GM19035 (cell line): ENCODE data around the gene KCTD11.

Experiments used
- ATAC-seq: cut with Tn5 transposase; IDR thresholded peaks from one replicate; pipeline ENCODE4 v1.9.1; 2021; ENCODE audit not compliant: unreplicated experiment

Gene KCTD11

GRCh38 chr17:7403043-7403726 is 51.2 kb downstream of the KCTD11 start:
- ATAC-seq: no peak

DNA sequence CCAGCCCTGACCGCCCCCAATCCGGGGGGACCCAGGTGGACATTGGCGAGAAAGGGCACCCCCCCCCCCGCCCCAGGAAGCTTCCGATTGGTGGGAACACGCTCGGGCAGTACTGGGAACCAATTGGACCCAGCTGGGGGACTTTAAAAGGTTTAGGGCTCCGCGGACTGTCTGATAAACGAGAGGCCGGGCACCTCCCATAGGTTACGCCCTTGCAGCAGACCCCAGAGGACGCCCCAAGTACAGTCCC is 51.7 kb downstream of the KCTD11 start:
- ATAC-seq: no peak

- ATAC-seq: peak; percentile 94
Observed at GRCh38 chr17:7403977-7404736, 52.2 kb downstream of the KCTD11 start, which contains the start of gene TMEM256. Gene TMEM256, minus strand, starts transcription at chr17:7404097. Its CDS starts 13 bp downstream, at chr17:7404084.
